ENCODE data around the gene PSIP1. TPM values are rescaled to one million over a fixed set of nuclear protein-coding genes. Genes with fewer than 3 reads are reported as not detected.

Gene PSIP1
- total RNA-seq, 1 experiment from 2014 or later: 302 TPM

DNA sequence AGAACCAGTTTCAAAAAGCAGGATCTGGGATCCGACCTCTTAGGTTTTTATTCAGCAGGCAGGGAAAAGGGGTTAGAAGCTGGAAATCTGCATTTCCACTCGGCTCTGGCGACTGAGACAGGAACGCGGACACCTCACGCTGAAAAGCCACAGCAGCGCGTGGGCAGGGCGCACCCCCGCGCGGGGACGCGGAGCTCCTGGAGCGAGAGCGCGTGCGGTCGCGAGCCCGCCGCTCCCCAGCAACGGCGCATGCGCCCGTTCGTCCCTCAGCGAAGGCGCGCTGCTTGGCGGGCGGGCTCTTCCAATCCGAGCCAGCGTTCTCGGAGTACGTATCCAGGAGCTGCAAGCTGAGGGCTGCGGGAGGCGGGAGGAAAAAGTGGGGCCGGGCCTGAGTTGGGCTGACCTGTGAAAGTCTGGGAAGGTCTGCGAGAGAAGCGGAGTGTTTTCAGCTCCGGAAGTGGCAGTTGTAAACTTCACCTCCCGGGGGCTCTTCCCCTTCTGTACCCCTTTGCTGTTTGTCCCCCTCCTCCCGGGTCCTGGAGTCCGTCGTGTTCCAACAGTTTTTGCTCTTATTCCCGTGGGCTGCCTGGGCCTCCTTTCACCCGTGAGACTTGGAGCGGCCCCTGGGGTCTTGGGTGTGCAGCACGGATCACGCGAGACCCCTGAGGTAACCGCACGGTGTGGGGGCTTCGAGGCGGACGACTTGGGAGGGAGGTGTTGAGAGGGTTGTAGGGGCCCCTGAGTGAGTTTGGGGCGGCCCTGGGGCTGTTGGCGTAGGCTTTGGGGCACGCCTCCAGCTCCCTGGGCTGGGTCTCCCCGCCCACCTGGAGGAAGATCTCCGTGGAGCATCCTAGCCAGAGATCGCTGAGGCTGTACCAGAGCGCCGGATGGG lies 42.1 kb upstream of the PSIP1 start, which contains the start of gene CCDC171 (continued):
- TF ChIP-seq, protein P1, sequence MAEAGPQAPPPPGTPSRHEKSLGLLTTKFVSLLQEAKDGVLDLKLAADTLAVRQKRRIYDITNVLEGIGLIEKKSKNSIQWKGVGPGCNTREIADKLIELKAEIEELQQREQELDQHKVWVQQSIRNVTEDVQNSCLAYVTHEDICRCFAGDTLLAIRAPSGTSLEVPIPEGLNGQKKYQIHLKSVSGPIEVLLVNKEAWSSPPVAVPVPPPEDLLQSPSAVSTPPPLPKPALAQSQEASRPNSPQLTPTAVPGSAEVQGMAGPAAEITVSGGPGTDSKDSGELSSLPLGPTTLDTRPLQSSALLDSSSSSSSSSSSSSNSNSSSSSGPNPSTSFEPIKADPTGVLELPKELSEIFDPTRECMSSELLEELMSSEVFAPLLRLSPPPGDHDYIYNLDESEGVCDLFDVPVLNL (CRISPR knock-in tag; IDR thresholded peaks at IDR 0.05; ENCODE audit: borderline replicate concordance, low read depth): 0 out of 2 replicates have a peak, but pooled peaks have one; percentile 74
- TF ChIP-seq USF2 (CRISPR knock-in tag; IDR thresholded peaks at IDR 0.05): no peak
- TF ChIP-seq ESRRA (CRISPR knock-in tag; IDR thresholded peaks at IDR 0.05; ENCODE audit: borderline replicate concordance): 0 out of 2 replicates have a peak, but pooled peaks have one; percentile 55
- peak; percentile 70 for TF ChIP-seq FOXK1 (CRISPR knock-in tag; IDR thresholded peaks at IDR 0.05)
- TF ChIP-seq ELF4 (CRISPR knock-in tag; IDR thresholded peaks at IDR 0.05; ENCODE audit: low read depth): no peak
- no peak for TF ChIP-seq JAZF1 (CRISPR knock-in tag; IDR thresholded peaks at IDR 0.05)
- no peak for TF ChIP-seq ZNF281 (CRISPR knock-in tag; IDR thresholded peaks at IDR 0.05)
- no peak for TF ChIP-seq OVOL2 (CRISPR knock-in tag; IDR thresholded peaks at IDR 0.05; ENCODE audit: borderline replicate concordance)
- TF ChIP-seq, protein P2, sequence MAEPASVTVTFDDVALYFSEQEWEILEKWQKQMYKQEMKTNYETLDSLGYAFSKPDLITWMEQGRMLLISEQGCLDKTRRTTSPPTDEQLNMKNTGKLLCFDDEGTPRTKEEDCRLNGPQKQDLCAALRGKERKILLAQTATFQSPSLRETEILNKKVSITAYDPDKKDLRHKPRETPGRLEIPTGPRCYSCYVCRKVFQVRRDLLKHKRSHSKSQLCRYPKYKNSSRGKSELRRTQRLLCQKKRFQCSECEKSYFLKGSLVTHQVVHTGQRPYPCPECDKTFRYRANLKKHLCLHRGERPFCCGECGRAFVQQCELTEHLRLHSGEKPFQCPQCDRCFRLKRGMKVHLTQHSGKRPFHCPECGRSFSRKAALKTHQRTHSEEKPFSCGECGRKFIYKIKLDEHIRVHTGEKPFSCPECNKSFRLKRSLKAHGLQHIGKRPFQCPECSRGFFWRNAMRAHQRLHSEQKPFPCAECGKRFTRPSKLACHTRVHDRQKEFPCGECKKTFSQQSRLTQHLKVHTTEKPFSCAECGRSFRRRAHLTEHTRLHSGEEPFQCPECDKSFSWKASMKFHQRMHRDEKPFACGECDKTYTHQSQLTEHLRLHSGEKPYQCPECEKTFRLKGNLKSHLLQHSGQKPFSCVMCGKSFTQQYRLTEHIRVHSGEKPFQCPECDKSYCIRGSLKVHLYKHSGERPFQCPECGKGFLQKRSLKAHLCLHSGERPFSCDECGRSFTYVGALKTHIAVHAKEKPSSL (CRISPR knock-in tag; conservative IDR thresholded peaks at IDR 0.05): no peak
- no peak for TF ChIP-seq ZNF416 (CRISPR knock-in tag; IDR thresholded peaks at IDR 0.05)
- no peak for TF ChIP-seq ZNF263 (CRISPR knock-in tag; IDR thresholded peaks at IDR 0.05; ENCODE audit: low read depth)
- peak; percentile 32; the same call in 1 of the 2 replicates for TF ChIP-seq CBFB (CRISPR knock-in tag; IDR thresholded peaks at IDR 0.05; ENCODE audit: low read depth)
- no peak for TF ChIP-seq IRF2 (CRISPR knock-in tag; IDR thresholded peaks at IDR 0.05; ENCODE audit: borderline replicate concordance, low read depth)
- TF ChIP-seq TEAD4 (CRISPR knock-in tag; IDR thresholded peaks at IDR 0.05): no peak
- TF ChIP-seq ZNF121 (CRISPR knock-in tag; IDR thresholded peaks at IDR 0.05): no peak
- peak; percentile 31; the same call in 1 of the 2 replicates for TF ChIP-seq TP53 (CRISPR knock-in tag; IDR thresholded peaks at IDR 0.05)
- TF ChIP-seq ATF3 (CRISPR knock-in tag; conservative IDR thresholded peaks at IDR 0.05): no peak
- no peak for TF ChIP-seq ARID4B (CRISPR knock-in tag; IDR thresholded peaks at IDR 0.05; ENCODE audit: borderline replicate concordance)
- TF ChIP-seq KAT7 (CRISPR knock-in tag; IDR thresholded peaks at IDR 0.05; ENCODE audit: borderline replicate concordance): 0 out of 2 replicates have a peak, but pooled peaks have one; percentile 38
- no peak; the same call in 1 of the 2 replicates for TF ChIP-seq GABPB1 (CRISPR knock-in tag; IDR thresholded peaks at IDR 0.05)
- no peak for TF ChIP-seq SMAD4 (CRISPR knock-in tag; IDR thresholded peaks at IDR 0.05)
- peak; percentile 34; the same call in 1 of the 2 replicates for TF ChIP-seq CREM (CRISPR knock-in tag; IDR thresholded peaks at IDR 0.05)

Measured in WTC11 (cell line).